GM19239 (cell line): Measurements from ENCODE around the gene MAN1B1.
A peak's percentile ranks its signal among the peaks of the same experiment; 100 is the strongest.

ENCODE experiments used
- DNase-seq: peaks from one replicate; pipeline ENCODE4 v3.0.0; 2011; ENCODE audit warnings: low spot score; ENCODE audit not compliant: insufficient read length
- FAIRE-seq: peaks from 2 replicates; lab custom pipeline; 2011; peaks lifted over from hg19 to GRCh38; lab: Jason Lieb, UNC

Gene MAN1B1

GRCh38 chr9:137067860-137068538, 18.8 kb upstream of the MAN1B1 start:
- peak; percentile 79 for FAIRE-seq
- peak; percentile 97 for DNase-seq

DNA sequence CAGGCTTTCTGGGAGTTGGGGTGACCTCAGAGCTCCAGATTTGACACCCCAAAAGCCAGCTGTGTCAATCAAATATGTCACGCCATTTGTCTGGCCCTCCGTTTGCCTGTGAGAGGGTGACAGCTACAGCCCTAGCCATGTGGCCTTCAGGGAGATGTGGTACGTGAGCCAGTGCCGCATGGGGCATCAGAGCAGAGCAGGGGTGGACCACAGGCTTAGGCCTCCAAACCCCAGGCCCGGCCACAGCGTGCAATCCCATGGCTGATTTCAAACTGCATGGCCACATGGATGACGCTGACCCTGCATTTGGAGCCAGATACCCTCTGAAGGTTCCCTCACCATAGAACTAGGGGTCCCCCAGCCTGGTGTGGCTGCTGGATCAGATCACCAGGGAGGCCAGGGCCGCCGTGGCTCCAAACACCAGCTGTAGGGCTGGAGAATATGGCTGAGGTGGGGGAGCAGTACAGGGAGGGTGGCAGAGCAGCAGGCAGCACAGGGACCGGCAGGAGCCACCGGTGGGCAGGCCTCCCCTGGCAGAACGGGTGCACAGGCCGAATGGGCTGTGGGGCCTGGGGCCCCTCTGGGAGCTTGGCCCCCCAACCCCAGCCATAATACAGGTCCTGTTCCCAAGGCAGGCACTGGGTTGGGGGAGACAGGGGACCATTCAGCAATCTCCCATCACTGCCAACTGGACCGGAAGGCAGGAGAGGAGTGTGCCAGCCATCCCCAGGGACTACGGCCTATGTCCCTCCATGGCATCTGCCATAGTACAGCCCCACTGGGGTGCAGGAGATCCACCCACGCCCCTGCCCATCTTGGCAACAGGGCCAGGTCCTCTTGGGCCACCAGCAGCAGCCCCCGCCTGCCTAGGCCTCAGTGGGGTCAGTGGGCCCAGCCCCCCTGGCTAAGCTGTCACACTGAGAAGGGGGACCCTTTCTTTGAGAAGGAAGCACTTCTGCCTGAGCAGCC, 18.0 kb upstream of the MAN1B1 start:
- FAIRE-seq (no peak), DNase-seq (no peak)

DNA sequence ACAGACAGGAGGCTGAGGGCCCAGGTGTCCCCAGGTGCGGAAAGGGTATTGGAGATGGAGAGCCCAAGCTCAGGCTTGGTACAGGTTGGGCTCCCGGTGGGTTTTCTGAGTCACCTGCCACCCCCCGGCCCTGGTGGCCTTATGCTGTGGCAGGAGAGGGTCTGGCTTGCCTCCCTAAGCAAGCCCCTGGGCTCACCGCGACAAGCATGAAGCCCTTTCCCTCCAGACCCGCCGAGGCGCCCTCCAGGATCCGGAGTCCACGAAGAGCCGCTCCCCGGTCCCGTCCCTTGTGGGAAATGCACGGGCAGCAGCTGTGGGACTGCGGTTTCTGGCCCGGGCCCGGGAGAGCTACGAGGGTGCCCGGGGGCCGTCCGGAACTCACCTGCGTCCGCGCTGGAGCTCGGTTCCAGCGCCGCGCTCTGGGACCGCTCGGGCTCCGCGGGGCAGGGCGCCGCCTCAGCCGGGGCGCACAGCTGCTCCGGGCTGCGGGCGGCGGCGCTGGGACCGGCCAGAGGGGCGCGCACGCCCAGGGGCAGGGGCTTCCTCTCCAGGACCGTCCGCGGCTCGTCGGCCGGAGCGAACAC, 17.2 kb upstream of the MAN1B1 start:
- FAIRE-seq (no peak), DNase-seq (no peak)

DNA sequence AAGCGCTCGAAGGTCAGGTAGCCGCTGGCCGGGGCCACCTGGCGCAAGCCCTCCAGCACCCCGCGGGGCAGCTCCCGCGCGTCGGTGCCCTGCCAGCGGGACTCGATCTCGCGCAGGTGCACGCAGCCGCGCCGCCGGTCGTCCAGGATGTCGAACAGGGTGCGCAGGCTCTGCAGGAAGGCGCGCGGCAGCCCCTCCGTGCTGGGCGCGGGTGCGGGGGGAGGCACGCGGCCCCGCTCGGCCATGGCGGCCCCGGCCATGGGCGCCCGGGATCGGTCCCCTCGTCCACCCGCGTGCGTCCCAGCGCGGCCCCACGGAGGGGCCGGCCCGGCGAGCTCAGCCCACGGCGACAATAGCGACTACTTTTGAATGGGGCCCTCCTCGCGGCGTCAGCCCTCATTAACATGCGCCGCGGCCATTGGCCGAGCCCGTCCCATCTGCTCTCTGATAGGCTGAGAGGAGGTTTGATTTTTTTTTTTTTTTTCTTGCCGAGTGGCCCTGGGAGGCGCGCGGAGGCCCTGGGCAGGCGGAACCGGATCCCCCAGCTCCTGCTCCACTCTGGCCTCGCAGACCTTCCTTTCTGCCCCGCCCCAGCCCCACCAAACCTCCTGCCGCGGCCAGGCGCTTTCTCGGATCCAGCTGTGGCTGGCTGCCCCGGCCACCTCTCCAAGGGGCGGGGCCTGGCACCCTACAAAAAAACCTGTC, 16.4 kb upstream of the MAN1B1 start, which contains the start of gene SAPCD2:
TSS of gene SAPCD2 (minus strand) at position 357 of the 705 bp plus-strand sequence. CDS start at position 260, 97 bp downstream.
- FAIRE-seq (peak; percentile 85), DNase-seq (peak; percentile 95)

DNA sequence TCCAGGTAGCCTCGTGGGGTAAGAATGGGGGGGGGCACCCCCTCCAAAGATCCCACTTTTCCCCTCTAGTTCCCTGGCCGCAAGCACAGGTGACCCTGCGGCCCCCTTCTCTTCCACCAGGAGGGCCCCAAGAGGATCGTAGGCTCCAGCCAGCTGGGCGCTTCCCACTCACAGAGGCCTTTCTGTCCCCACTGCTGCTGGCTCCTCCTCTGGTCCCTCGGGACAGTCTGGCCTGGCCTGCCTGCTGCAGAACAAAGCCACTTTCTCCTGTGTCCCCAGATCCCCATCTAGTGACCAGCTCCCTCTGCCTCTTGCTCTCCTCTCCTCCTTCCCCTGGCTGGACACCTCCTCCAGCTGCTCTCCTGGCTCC, 15.9 kb upstream of the MAN1B1 start:
- DNase-seq (no peak), FAIRE-seq (no peak)

DNA sequence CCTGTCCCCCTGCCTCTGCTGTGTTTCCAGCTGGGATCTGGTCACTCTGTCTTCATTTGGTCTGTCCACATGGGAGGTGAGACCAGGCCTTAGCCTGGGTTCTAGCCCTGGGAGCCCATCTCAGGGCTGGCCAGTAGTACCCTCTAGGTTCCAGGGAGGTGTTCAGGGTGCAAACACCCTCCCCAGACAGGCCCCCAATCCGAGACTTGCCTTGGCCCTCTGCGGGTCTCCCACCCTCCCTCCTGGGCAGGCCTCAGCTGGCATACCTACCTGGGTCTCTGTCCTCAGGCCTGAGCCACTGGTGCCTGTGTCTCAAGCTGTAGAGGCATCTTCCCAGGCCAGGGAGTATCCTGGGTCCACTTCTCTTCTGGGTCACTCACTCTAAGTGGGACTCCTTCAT, 15.5 kb upstream of the MAN1B1 start:
- no peak for FAIRE-seq

GRCh38 chr9:137073992-137074399, 12.8 kb upstream of the MAN1B1 start:
- no peak for DNase-seq
- FAIRE-seq, result no peak

More for the DNA sequence above, 15.5 kb upstream of the MAN1B1 start:
- no peak for DNase-seq

DNA sequence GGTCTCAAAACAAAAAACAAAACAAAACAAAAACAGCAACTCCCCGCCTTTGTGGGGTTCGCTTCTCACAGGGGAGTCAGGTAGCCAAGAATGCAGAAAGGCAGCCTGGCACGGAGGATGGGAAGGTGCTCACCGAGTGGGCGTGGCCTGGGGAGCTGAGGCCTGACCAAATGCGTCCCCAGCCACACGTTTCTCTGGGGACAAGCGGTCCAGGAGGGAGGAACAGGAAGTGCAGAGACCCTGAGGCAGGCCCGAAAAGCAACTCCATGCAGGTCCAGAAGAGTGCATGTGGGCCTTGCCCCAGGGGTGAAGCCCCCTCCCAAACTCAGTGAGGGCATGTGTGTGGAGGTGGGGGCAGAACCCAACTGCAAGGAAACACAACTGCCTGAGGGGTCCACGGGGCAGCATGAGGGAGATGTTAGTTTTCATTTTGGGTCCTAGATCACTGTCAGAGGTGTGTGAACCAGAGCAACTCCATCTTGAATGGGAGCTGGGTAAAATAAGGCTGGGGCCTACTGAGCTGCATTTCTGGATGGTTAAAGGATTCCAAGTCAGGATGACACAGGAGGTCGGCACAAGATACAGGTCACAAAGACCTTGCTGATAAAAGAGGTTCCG, 12.0 kb upstream of the MAN1B1 start:
- no peak for DNase-seq
- no peak for FAIRE-seq

- FAIRE-seq (no peak), DNase-seq (no peak)
These were observed 11.5 kb upstream of the MAN1B1 start for GRCh38 chr9:137075275-137075775.

- DNase-seq, result no peak
- FAIRE-seq, result no peak
These were observed 10.2 kb upstream of the MAN1B1 start for GRCh38 chr9:137076636-137077009.

DNA sequence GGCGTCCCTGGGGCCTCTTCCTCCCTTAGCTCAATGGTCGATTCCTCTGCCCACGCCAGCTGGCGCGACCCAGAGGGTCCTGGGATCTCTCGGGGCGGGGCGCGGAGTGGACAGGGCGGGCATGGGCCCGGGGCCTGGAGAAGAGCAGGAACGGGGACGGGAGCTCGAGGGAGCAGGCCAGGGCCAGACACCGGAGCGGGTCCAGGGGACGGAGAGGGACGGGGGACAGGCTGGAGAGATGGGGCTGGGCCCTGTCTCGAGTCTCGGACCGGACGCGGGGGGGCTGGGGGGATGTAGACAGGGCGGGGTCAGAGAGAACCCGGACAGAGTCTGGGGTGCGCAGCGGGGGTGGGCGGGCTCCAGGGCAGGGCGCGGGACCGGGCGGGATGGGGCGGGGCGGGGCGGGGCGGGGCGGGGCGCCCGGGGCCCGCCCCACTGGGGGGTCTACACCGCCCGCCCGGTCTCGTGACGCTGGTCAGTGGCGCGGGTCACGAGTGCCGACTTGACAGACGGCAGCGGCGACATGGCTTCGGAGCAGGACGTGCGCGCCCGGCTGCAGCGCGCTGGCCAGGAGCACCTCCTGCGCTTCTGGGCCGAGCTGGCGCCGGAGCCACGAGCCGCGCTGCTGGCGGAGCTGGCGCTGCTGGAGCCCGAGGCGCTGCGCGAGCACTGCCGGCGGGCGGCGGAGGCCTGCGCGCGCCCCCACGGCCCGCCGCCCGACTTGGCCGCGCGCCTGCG, 9.6 kb upstream of the MAN1B1 start, which contains the start of gene UAP1L1:
TSS of gene UAP1L1 (plus strand) at position 508 of the 738 bp plus-strand sequence. CDS start at position 524, 16 bp downstream.
- peak; percentile 80 for DNase-seq
- FAIRE-seq, result peak; percentile 67

- DNase-seq (no peak), FAIRE-seq (peak; percentile 8)
These were observed 8.8 kb upstream of the MAN1B1 start for GRCh38 chr9:137077758-137078693.

- FAIRE-seq (no peak), DNase-seq (no peak)
These were observed 7.9 kb upstream of the MAN1B1 start for GRCh38 chr9:137078701-137079400.

- no peak for FAIRE-seq
- DNase-seq, result no peak
These were observed 7.4 kb upstream of the MAN1B1 start for GRCh38 chr9:137079401-137079787.

DNA sequence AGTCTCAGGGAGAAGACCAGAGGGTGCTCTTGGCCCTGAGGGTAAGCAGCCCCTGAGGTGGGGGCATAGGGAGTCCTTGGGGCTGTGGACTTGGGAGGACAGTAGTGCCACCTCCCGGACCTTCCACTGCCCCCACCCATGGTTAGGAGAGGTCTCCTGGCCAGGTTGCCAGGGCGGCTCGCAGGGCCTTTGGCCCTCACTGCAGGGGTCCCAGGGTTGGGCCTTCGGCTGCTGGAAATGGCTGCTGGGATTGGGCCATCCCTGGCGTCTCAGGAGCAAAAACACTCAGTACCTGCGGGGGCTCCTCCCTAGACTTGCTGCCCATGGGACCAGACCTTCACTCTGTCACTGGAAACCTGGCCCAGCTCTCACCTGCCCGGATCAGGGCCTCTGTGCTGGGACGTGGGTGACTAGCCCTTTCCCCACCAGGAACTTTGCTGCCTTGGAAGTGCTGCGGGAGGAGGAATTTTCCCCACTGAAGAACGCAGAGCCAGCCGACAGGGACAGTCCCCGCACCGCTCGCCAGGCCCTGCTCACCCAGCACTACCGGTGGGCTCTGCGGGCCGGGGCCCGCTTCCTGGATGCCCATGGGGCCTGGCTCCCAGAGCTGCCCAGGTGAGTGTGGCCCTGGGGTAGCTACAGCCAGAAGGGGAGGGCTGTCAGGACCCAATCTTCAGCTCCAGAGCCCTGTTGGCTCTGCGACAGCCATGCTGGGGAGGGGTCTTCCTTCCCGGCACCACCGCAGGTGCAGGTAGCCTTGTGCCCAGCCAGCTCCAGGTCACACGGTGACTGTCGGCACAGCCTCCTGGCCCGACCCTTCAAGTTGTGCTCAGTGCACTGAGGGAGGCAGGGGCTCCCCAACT, 6.3 kb upstream of the MAN1B1 start:
- no peak for DNase-seq
- no peak for FAIRE-seq

- FAIRE-seq (no peak), DNase-seq (no peak)
These were observed 4.4 kb upstream of the MAN1B1 start for GRCh38 chr9:137082222-137082924.
